K562 (cell line): Measurements from ENCODE around the gene S100P. TPM values are rescaled to one million over a fixed set of nuclear protein-coding genes. Genes with fewer than 3 reads are reported as not detected.
A peak's percentile ranks its signal among the peaks of the same experiment; 100 is the strongest.

Experiments used
- BDP1 ChIP-seq: IDR thresholded peaks from 3 replicates; pipeline ENCODE4 v1.6.1; 2011; ENCODE audit not compliant: insufficient read length, insufficient read depth
- C11orf30 ChIP-seq: fragments of 450-650 bp; IDR thresholded peaks from 2 replicates; pipeline ENCODE4 v1.6.1; 2016; ENCODE audit warnings: low read depth, mild to moderate bottlenecking
- CSDE1 ChIP-seq, 2 experiments: fragments of 450-650 bp; IDR thresholded peaks; 2 replicates each; pipeline ENCODE4 v1.6.1; 2016; ENCODE audit warnings: mild to moderate bottlenecking in 1 of 2
- ELF1 ChIP-seq: fragments of 200-800 bp; sonication (Bioruptor generic); IDR thresholded peaks from 2 replicates; pipeline ENCODE4 v1.6.1; 2016; ENCODE audit warnings: missing genetic modification characterization, missing compliant biosample characterization
- ELF4 ChIP-seq: fragments of 450-650 bp; formaldehyde crosslinking; IDR thresholded peaks from 2 replicates; pipeline ENCODE4 v1.4.0; 2022; ENCODE audit warnings: missing genetic modification characterization
- EP300 ChIP-seq: IDR thresholded peaks from 2 replicates; pipeline ENCODE4 v1.6.1; 2012; ENCODE audit warnings: low read length, improper control_type of control experiment
- ERF ChIP-seq: fragments of 450-650 bp; formaldehyde crosslinking; IDR thresholded peaks from 2 replicates; pipeline ENCODE4 v1.4.0; 2020; ENCODE audit warnings: mild to moderate bottlenecking, mixed read lengths
- FOXK2 ChIP-seq, 2 experiments: fragments of 450-650 bp; IDR thresholded peaks in 1 of 2; conservative IDR thresholded peaks in 1 of 2; 2 replicates each; pipeline ENCODE4 v1.6.1; 2016; ENCODE audit warnings: low read depth in 2 of 2, mild to moderate bottlenecking in 1 of 2
- HDAC3 ChIP-seq: fragments of 450-650 bp; IDR thresholded peaks from 2 replicates; pipeline ENCODE4 v1.6.1; 2018; ENCODE audit warnings: borderline replicate concordance, mild to moderate bottlenecking, moderate library complexity; ENCODE audit not compliant: partially characterized antibody
- HNRNPH1 ChIP-seq: fragments of 200-400 bp; formaldehyde crosslinking; optimal IDR thresholded peaks from 2 replicates; pipeline ENCODE3; 2017; ENCODE audit warnings: low read depth, mild to moderate bottlenecking, low read length, moderate library complexity
- LCOR ChIP-seq: sonication (generic); formaldehyde crosslinking; IDR thresholded peaks from 2 replicates; pipeline ENCODE4 v1.8.0; 2022; ENCODE audit warnings: mild to moderate bottlenecking, missing genetic modification reagents
- MAZ ChIP-seq, 2 experiments: fragments of 450-650 bp in 1 of 2; sonication (generic) in 1 of 2; formaldehyde crosslinking; IDR thresholded peaks in 1 of 2; conservative IDR thresholded peaks in 1 of 2; 2 replicates each; pipeline versions ENCODE4 v1.4.0 to v1.5.0; 2020; ENCODE audit warnings: mild to moderate bottlenecking in 1 of 2, missing genetic modification reagents in 1 of 2
- MCM2 ChIP-seq: fragments of 450-650 bp; IDR thresholded peaks from 2 replicates; pipeline ENCODE4 v1.6.1; 2017; ENCODE audit warnings: low read depth, mild to moderate bottlenecking
- NFE2 ChIP-seq: IDR thresholded peaks from 2 replicates; pipeline ENCODE4 v1.6.1; 2014; ENCODE audit warnings: antibody characterized with exemption, low read depth
- RUNX1 ChIP-seq: sonication (generic); IDR thresholded peaks from 2 replicates; pipeline ENCODE4 v1.6.1; 2016; ENCODE audit warnings: antibody characterized with exemption, low read depth
- SETDB1 ChIP-seq: IDR thresholded peaks from one replicate; pipeline ENCODE4 v1.6.1; 2012; ENCODE audit warnings: low read length, control low read depth, inconsistent platforms
- SREBF2 ChIP-seq: sonication (generic); formaldehyde crosslinking; IDR thresholded peaks from 2 replicates; pipeline ENCODE4 v1.4.0; 2020; ENCODE audit warnings: mild to moderate bottlenecking, missing genetic modification reagents
- TAL1 ChIP-seq: fragments of 450-650 bp; IDR thresholded peaks from 2 replicates; pipeline ENCODE4 v1.6.1; 2016; ENCODE audit warnings: mild to moderate bottlenecking
- TEAD2 ChIP-seq: fragments of 450-650 bp; IDR thresholded peaks from 2 replicates; pipeline ENCODE4 v1.6.1; 2016; ENCODE audit warnings: missing genetic modification characterization, control low read depth, missing compliant biosample characterization
- TFAM ChIP-seq: fragments of 250-450 bp; sonication (Bioruptor Pico); conservative IDR thresholded peaks from 2 replicates; pipeline ENCODE4 v1.5.0; 2021; ENCODE audit warnings: mild to moderate bottlenecking, moderate library complexity
- ZNF263 ChIP-seq: sonication (generic); formaldehyde crosslinking; IDR thresholded peaks from 2 replicates; pipeline ENCODE4 v1.8.0; 2022; ENCODE audit warnings: mild to moderate bottlenecking, missing genetic modification reagents, borderline replicate concordance
- ZNF282 ChIP-seq: sonication (generic); formaldehyde crosslinking; IDR thresholded peaks from 2 replicates; pipeline ENCODE4 v1.8.1; 2023; ENCODE audit warnings: missing genetic modification reagents
- ZNF3 ChIP-seq: fragments of 250-450 bp; sonication (Bioruptor Pico); IDR thresholded peaks from 2 replicates; pipeline ENCODE4 v1.5.0; 2021; ENCODE audit warnings: mild to moderate bottlenecking, moderate library complexity
- ZNF592 ChIP-seq: fragments of 450-650 bp; IDR thresholded peaks from 2 replicates; pipeline ENCODE4 v1.6.1; 2017; ENCODE audit warnings: antibody characterized with exemption, mild to moderate bottlenecking
- polyA plus RNA-seq, 8 experiments: library from polyadenylated mRNA; depleted of rRNA in 4 of 8; stranded (reverse) in 5 of 8; unstranded in 3 of 8; fragments of >200 nt; fragmentation: Nextera tagmentation in 2 of 8; fragmentation: Illumina TruSeq in 1 of 8; extraction: Ambion mirVana in 2 of 8; extraction: Trizol in 1 of 8; gene quantifications; 2 replicates each; pipeline versions ENCODE4 v1.2.1 to v1.2.3, GENCODE V29; 2011 to 2014; ENCODE audit warnings: inconsistent platforms in 1 of 8, missing spikeins in 1 of 8
- total RNA-seq, 7 experiments: library from RNA; depleted of rRNA in 6 of 7; stranded (reverse); fragments of >200 nt in 6 of 7; fragmentation: Illumina TruSeq in 2 of 7; extraction: Trizol in 2 of 7; gene quantifications; 2 replicates each; pipeline versions ENCODE4 v1.2.1 to v1.2.3, GENCODE V29; 2011 to 2021; ENCODE audit warnings: low replicate concordance in 1 of 7
- TF ChIP-seq, protein P1 (sequence below): sonication (generic); formaldehyde crosslinking; IDR thresholded peaks from 2 replicates; pipeline ENCODE4 v1.9.0; 2022; ENCODE audit warnings: mild to moderate bottlenecking, missing genetic modification reagents
- TF ChIP-seq, protein P2 (sequence below): fragments of 200-800 bp; sonication (Bioruptor generic); IDR thresholded peaks from 2 replicates; pipeline ENCODE4 v1.6.1; 2017; ENCODE audit warnings: missing genetic modification characterization, missing compliant biosample characterization

The S100P gene
- total and polyA plus RNA-seq, 9 of the 15 experiments (the other 6 are each of a cell fraction or from before 2014, with no cell fraction given) = 4.1 to 23.8 (median 7.5) TPM

GRCh38 chr4:6674500-6675149 lies 19.1 kb upstream of the S100P start (continued):
- TF ChIP-seq ERF (CRISPR knock-in tag) (no peak), ELF1 (tag) (no peak), ZNF263 (CRISPR knock-in tag) (0 out of 2 replicates have a peak, but pooled peaks have one; percentile 46), FOXK2 (conservative IDR thresholded peaks at IDR 0.05 in 1 of 2, IDR thresholded peaks at IDR 0.05 in 1 of 2; ENCODE audit: low read depth in 2 of 2) (peak in 1 of 2 experiments; percentile 45; a peak in 2 of 4 replicates), RUNX1 (no peak), HNRNPH1 (no peak), BDP1 (no peak), EP300 (peak; percentile 69), ZNF592 (0 out of 2 replicates have a peak, but pooled peaks have one; percentile 52), MCM2 (no peak), CSDE1 (IDR thresholded peaks at IDR 0.05) (no peak), MAZ (CRISPR knock-in tag; conservative IDR thresholded peaks at IDR 0.05 in 1 of 2, IDR thresholded peaks at IDR 0.05 in 1 of 2) (no peak), TEAD2 (no peak), SETDB1 (no peak), LCOR (CRISPR knock-in tag) (no peak), SREBF2 (CRISPR knock-in tag) (no peak), ZNF282 (no peak), ELF4 (CRISPR knock-in tag) (0 out of 2 replicates have a peak, but pooled peaks have one; percentile 41), NFE2 (no peak), HDAC3 (peak; percentile 63), TAL1 (peak; percentile 65), C11orf30 (no peak), TFAM (CRISPR knock-in tag) (no peak), ZNF3 (CRISPR knock-in tag) (no peak)
- TF ChIP-seq, protein P1, sequence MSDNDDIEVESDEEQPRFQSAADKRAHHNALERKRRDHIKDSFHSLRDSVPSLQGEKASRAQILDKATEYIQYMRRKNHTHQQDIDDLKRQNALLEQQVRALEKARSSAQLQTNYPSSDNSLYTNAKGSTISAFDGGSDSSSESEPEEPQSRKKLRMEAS = no peak; the same call in 1 of the 2 replicates
- TF ChIP-seq, protein P2, sequence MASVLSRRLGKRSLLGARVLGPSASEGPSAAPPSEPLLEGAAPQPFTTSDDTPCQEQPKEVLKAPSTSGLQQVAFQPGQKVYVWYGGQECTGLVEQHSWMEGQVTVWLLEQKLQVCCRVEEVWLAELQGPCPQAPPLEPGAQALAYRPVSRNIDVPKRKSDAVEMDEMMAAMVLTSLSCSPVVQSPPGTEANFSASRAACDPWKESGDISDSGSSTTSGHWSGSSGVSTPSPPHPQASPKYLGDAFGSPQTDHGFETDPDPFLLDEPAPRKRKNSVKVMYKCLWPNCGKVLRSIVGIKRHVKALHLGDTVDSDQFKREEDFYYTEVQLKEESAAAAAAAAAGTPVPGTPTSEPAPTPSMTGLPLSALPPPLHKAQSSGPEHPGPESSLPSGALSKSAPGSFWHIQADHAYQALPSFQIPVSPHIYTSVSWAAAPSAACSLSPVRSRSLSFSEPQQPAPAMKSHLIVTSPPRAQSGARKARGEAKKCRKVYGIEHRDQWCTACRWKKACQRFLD = no peak
